ENCODE data around the gene REEP6.
"Not testable (repeated sequence)": the region's sequence is repeated elsewhere in the genome, so short reads cannot be mapped to it uniquely, and the experiment has no call there.

Gene REEP6

DNA sequence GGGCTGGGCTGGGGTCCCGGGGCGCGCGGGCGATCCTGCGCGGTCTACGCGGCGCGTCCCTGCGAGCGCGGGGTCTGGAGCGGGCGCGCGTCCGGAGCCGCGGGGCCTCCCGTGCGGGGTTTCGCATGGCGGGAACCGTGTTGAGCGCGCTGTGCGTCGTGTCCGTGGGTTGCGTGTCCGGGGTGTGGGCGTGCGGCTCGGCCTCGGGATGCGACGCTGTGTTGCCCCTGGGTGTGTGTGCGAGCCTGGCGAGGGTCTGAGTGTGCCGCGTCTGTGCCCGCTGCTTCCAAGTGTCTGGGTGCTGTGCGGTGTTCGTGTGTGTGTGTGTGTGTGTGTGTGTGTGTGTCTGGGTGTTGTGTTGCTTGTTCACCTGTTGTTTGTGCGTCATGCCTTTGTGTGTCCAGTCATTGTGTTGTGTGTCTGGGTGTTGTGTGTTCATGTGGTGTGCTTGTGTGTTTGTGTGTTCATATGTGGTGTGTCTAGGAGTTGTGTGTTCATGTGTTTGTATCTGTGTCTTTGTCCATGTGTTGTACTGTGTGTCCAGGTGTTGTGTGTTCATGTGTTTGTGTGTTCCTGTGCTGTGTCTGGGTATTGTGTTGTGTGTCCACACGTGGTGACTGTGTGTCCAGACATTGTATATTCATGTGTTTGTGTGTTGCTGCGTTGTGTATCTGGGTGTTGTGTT, 33.4 kb downstream of the REEP6 start:
- DNase-seq (ENCODE audit: low read depth) = no peak

DNA sequence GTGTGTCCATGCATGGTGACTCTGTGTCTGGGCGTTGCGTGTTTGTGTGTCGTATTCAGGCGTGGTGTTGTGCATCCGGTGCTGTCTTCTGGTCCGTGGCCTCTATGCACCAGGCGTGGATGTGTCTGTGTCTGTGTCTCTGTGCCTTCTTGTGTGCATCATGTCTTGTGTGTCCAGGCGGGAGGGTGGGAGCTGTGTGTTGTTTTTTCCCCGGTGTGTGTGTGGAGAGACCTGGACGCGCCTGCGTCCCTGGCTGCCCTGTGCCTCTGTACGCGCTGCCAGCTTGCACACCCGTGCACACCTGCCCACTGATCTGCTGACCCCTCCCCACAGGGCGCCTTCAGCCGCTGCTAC, 34.0 kb downstream of the REEP6 start:
- DNase-seq (ENCODE audit: low read depth) = no peak

DNA sequence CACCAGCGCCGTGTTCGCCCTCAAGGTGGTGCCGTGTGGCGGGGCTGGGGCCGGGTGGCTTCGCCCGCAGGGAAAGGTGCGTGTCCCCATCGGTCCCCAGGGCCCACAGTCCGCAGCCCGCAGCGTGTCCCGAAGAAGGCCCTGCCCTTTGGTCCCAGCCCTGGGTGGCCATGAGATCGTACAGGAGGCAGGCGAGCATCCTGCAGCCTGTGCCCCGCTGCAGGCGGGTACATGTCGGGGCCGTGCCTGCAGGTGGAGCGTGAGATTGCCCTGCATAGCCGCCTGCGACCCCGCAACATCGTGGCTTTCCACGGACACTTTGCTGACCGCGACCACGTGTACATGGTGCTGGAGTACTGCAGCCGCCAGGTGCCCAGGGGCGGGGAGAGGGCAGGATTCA, 34.4 kb downstream of the REEP6 start:
- no peak for DNase-seq (ENCODE audit: low read depth)

- DNase-seq (ENCODE audit: low read depth) = no peak
Measured at GRCh38 chr19:1526066-1526778, 35.2 kb downstream of the REEP6 start.

DNA sequence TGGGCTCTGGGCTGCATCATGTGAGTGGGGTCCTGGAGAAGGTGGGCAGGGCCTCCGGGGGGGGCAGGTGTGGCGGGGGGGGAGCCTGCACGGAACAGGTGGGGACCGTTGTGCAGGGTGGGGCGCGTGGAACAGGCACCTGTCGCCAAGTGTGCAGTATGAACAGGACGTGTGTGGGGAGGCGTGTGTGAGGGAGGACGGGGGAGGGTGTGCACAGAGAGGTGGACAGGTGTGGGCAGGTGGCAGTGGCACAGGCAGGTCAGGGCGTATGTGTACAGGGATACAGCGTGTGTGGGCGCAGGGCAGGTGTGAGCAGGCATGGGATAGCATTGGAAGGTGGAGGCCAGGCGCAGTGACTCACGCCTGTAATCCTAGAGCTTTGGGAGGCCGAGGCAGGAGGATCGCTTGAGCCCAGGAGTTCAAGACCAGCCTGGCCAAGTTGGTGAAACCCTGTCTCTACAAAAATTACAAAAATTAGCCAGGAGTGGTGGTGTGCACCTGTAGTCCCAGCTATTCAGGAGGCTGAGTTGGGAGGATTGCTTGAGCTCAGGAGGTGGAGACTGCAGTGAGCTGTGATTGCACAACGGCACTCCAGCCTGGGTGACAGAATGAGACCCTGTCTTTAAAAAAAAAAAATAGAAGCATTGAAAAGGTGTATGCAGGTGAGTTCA, 36.1 kb downstream of the REEP6 start:
- no peak for DNase-seq (ENCODE audit: low read depth)

DNA sequence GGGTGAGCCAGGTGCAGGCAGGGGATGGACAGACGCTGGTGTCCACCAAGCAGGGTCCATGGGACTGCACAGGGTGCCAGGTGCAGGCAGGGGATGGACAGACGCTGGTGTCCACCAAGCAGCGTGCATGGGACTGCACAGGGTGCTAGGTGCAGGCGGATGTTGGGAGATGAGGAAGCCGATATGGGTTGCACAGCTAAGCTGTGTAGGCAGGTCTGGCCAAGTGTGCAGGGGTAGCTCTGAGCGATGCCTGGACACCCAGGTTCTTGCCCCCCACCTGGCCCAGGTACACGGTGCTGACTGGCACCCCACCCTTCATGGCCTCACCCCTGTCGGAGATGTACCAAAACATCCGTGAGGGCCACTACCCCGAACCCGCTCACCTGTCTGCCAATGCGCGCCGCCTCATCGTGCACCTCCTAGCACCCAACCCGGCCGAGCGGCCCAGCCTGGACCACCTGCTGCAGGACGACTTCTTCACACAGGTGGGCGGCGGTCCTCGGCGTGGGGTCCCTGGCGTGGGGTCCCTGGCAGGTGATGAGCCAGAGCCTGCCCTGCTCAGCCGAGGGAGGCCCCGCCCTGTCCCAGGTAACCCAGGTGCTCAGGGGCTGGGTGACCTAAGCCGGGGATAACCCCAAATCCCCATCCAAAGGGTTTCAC, 36.8 kb downstream of the REEP6 start:
- DNase-seq (ENCODE audit: low read depth) = no peak

DNA sequence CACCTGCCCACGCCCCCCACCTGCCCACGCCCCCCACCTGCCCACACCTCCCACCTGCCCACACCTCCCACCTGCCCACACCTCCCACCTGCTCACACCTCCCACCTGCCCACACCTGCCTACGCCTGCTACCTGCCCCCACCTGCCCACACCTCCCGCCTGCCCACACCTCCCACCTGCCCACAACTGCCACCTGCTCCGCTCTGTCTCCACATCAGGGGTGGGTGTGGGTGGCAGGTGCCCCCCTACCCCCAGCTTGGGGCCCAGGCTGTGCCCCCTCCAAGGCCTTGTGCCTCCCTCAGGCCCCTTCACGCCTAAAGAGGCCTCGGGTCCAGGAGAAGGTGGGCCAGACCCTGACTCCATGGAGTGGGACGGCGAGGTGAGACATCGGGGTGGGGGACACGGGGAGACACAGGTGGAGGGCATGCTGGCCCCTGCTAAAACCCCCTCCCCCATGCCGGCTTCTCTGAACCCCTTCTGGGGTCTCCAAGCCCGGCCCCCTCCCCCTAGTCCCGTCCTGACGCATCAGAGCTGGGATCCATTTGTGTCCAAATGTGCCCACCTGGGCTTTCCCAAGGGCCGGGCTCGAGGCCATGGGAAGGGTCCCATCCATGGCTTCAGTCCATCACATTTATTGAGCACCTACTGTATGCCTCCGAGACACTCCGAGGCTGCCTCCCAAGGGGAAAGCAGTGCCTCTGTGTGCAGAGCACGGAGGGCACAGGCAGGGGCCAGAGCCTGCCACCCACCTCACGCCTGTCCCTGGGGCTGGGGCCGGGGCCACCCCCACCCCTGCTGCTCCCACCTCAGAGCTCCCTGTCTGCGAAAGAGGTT, 37.8 kb downstream of the REEP6 start:
- DNase-seq (ENCODE audit: low read depth) = no peak

DNA sequence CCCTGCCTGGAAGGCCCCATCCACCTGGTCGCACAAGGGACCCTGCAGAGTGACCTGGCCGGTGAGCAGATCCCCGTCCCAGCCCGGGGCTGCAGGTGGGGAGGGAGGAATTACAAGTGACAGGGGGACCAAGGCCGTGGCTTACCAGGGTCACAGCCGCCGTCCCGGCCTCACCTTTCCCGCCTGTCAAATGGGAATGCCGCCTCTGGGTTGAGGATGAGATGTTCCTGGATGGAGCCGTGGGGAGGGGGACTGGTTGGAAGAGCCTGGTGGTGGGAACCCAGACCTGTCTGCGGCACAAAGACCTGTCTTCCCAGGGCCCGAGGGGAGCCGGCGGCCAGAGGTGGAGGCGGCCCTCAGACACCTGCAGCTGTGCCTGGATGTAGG, 38.4 kb downstream of the REEP6 start:
- DNase-seq (ENCODE audit: low read depth) = no peak

DNA sequence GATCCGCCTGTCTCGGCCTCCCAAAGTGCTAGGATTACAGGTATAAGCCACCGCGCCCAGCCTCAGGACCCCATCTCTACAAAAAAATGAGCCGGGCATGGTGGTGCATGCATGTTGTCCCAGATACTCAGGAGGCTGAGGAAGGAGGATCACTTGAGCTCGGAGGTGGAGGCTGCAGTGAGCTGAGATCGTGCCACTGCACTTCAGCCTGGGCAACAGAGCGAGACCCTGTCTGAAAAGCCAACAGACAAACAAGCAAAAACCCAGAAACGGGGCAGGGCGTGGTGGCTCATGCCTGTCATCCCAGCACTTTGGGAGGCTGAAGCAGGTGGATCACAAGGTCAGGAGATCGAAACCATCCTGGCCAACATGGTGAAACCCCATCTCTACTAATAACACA, 39.9 kb downstream of the REEP6 start:
- DNase-seq (ENCODE audit: low read depth) = not testable (repeated sequence)

DNA sequence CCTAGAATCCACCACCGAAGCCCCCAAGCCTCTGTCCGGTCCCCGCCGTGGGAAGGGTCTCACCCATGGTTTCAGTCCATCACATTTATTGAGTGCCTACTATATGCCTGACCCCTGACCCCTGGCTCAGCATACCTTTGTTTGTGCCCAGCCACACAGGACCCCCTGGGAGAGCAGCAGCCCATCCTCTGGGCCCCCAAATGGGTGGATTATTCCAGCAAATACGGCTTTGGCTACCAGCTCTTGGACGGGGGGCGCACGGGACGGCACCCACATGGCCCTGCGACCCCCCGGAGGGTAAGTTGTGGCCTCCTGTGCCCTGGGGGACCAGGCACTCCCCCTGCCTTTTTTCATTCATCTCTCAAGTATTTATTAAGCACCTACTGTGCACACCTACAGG, 40.6 kb downstream of the REEP6 start:
- DNase-seq (ENCODE audit: low read depth) = no peak

DNA sequence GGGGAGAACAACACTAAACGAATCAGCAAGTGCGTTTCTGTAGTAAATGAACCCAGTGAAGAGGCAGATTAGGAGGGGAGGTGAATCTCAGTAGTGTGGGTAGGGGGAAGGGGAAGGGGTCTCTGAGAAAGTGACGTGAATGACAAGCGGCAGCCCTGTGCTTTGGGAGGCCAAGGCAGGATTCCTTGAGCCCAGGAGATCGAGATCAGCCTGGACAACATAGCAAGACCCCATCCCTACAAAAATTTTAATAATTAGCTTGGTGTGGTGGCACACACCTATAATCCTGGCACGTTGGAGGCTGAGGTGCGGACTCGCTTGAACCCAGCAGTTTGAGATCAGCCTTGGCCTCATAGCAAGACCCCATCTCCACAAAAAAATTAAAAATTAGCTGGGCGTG, 41.0 kb downstream of the REEP6 start:
- no peak for DNase-seq (ENCODE audit: low read depth)

- DNase-seq (ENCODE audit: low read depth) = no peak
Measured at GRCh38 chr19:1533510-1534150, 42.6 kb downstream of the REEP6 start.

DNA sequence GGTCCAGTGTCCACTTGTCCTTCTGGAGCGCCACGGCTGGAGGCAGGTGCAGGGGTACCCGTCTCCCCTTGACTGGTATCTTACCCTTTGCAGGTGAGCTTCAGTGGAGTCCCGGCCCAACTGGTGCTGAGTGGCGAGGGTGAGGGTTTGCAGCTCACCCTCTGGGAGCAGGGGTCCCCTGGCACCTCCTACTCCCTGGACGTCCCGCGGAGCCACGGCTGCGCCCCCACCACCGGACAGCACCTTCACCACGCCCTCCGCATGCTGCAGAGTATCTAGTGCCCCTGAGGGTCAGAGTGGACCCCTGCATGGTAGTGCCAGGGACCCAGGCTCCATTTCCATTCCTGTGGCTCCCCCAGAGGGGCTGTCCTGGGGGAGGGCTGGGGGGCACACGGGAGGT, 44.0 kb downstream of the REEP6 start:
- DNase-seq (ENCODE audit: low read depth) = no peak

DNA sequence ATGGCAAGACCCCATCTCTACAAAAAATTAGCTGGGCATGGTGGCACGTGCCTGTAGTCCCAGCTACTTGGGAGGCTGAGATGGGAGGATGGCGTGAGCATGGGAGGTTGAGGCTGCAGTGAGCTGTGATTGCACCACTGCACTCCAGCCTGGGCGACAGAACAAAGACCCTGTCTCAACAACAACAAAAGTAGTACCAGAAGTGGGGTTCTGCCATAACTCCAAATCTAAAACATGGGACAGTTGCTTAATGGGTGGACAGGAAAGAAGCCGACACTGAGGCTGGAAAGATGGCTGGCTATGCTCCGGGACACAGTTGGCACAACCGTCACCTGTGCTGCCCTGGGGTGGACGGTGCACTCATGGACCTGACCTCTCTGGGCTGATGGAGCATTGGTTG, 44.7 kb downstream of the REEP6 start:
- DNase-seq (ENCODE audit: low read depth) = not testable (repeated sequence)

DNA sequence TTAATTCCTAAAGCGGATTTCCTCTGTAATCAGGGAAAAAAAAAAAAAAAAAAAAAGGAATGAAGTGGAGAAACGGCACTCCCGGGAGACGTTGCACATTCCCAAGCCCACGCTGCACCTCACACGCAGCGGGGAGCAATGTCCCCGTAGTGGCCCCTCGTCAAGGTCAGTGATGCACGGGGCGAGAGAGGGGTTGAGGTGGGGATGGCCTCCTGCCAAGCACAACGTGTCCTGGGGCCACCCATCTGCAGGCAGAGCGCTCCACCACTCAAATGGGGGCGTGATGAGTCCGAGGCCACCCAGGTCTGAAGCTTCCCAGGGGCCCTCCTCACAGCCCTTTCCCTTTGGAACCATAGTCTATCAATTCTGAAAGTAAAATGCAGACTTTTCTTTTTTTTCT, 48.0 kb downstream of the REEP6 start:
- DNase-seq (ENCODE audit: low read depth) = no peak

GRCh38 chr19:1539749-1540148, 48.8 kb downstream of the REEP6 start:
- not testable (repeated sequence) for DNase-seq (ENCODE audit: low read depth)

DNA sequence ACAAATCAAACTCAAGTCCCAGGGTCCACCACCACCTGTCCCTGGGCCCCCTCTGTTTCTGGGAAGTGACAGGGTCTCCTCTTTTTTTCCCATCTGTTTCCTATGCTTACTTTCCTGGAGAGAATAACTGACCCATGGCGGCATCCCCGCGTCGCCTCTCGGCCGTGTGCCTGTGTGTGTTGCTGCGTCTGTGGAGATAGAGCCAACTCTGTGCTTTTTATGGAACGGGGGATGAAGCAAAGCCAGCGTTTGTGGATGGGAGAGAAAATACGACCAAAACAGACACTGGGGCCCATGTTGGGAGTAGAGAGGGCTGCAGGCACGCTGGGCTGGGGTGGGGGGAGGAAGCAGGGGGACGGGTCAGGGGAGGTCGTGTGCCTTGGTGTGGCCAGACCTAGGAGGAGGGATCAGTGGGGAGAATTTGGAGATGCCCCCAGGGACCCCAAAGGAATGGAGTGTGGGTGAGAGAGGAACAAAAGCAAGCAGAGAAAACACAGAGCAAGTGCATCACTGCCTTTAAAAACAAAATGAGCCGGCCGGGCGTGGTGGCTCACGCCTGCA, 49.5 kb downstream of the REEP6 start:
- no peak for DNase-seq (ENCODE audit: low read depth)
